Gastrocnemius medialis (tissue), 4 donors: Measurements from ENCODE around the gene LRRFIP1.

Experiments used
- POLR2A ChIP-seq, 2 donors: fragments of 450-650 bp; IDR thresholded peaks; one replicate each; pipeline ENCODE4 v1.6.1; 2017; ENCODE audit warnings: antibody characterized with exemption in 2 of 2, mild to moderate bottlenecking in 2 of 2, moderate library complexity in 2 of 2
- TF ChIP-seq, protein P1 (sequence below), 5 experiments: fragments of 450-650 bp in 3 of 5; fragments of 200-600 bp in 2 of 5; sonication (generic) in 2 of 5; IDR thresholded peaks in 4 of 5; conservative IDR thresholded peaks in 1 of 5; 1 replicate in 4 of 5; 2 replicates in 1 of 5; pipeline ENCODE4 v1.5.1; 2016 to 2019; ENCODE audit warnings: antibody characterized with exemption in 5 of 5, mild to moderate bottlenecking in 3 of 5, moderate library complexity in 3 of 5

DNA sequence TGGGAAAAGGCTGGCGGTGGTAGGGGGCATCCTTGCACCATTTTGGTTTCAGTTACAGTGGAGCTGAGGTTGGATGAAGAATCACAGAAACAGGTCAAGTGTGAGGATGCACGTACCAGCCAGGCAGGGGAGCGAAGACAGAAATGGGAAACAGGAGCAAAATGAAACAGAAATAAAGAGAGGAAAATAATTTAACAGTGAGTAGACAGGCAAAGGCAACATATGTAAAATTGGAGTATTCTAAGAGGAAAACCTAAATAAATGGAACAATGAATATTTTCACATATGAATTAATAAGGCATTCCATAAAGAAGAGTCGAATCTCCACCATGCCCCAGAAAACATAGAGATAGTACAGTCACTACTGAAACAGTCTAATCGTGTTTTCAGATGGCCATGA, 29.7 kb downstream of the LRRFIP1 start:
- TF ChIP-seq, protein P1, sequence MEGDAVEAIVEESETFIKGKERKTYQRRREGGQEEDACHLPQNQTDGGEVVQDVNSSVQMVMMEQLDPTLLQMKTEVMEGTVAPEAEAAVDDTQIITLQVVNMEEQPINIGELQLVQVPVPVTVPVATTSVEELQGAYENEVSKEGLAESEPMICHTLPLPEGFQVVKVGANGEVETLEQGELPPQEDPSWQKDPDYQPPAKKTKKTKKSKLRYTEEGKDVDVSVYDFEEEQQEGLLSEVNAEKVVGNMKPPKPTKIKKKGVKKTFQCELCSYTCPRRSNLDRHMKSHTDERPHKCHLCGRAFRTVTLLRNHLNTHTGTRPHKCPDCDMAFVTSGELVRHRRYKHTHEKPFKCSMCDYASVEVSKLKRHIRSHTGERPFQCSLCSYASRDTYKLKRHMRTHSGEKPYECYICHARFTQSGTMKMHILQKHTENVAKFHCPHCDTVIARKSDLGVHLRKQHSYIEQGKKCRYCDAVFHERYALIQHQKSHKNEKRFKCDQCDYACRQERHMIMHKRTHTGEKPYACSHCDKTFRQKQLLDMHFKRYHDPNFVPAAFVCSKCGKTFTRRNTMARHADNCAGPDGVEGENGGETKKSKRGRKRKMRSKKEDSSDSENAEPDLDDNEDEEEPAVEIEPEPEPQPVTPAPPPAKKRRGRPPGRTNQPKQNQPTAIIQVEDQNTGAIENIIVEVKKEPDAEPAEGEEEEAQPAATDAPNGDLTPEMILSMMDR (IDR thresholded peaks at IDR 0.05 in 4 of 5, conservative IDR thresholded peaks at IDR 0.05 in 1 of 5): no peak
- TF ChIP-seq POLR2A (IDR thresholded peaks at IDR 0.05): no peak
